Activated naive CD8-positive, alpha-beta T cell treated with anti-CD3 and anti-CD28 coated beads, Interleukin-2, amount 50 U/mL, for 24 hours (primary cell): Measurements from ENCODE around the gene CD36.

ENCODE experiments used
- ATAC-seq: fragments of 150-1000 bp; cut with Tn5 transposase; one replicate; pipeline ENCODE4 v1.10.0; 2021
- DNase-seq: peaks from one replicate; pipeline ENCODE4 v3.0.0; 2021
- H3K27ac Mint-ChIP-seq: one replicate; pipeline ENCODE4 v1.8.0; 2021; ENCODE audit warnings: mild to moderate bottlenecking, mixed read lengths
- H3K27me3 Mint-ChIP-seq: one replicate; pipeline ENCODE4 v1.8.0; 2021; ENCODE audit warnings: mixed read lengths
- H3K36me3 Mint-ChIP-seq: one replicate; pipeline ENCODE4 v1.8.0; 2021; ENCODE audit warnings: low read depth, mixed read lengths
- H3K4me1 Mint-ChIP-seq: one replicate; pipeline ENCODE4 v1.8.0; 2021; ENCODE audit warnings: mixed read lengths
- H3K4me3 Mint-ChIP-seq: one replicate; pipeline ENCODE4 v1.8.0; 2021; ENCODE audit warnings: mild to moderate bottlenecking, moderate library complexity, mixed read lengths
- H3K9me3 Mint-ChIP-seq: one replicate; pipeline ENCODE4 v1.8.0; 2021; ENCODE audit warnings: mixed read lengths

CD36 gene

GRCh38 chr7:80722616-80723195 lies 84.3 kb downstream of the CD36 start:
- no peaks in the 10 kb centered on the region for H3K27me3 Mint-ChIP-seq
- no peaks in the 10 kb centered on the region for H3K4me1 Mint-ChIP-seq
- no peak overlapping the region for H3K27ac Mint-ChIP-seq
- DNase-seq: no peak
- no peaks in the 10 kb centered on the region for H3K9me3 Mint-ChIP-seq
- ATAC-seq: no peak
- no peaks in the 10 kb centered on the region for H3K36me3 Mint-ChIP-seq
- no peak overlapping the region for H3K4me3 Mint-ChIP-seq

GRCh38 chr7:80724249-80724871 lies 85.9 kb downstream of the CD36 start:
- H3K27ac Mint-ChIP-seq: no peak overlapping the region
- DNase-seq (no peak), ATAC-seq (no peak)
- H3K9me3 Mint-ChIP-seq: no peaks in the 10 kb centered on the region
- H3K4me3 Mint-ChIP-seq: no peak overlapping the region
- no peaks in the 10 kb centered on the region for H3K4me1 Mint-ChIP-seq
- H3K27me3 Mint-ChIP-seq: no peaks in the 10 kb centered on the region
- H3K36me3 Mint-ChIP-seq: no peaks in the 10 kb centered on the region

- H3K4me3 Mint-ChIP-seq: no peak overlapping the region
- no peaks in the 10 kb centered on the region for H3K36me3 Mint-ChIP-seq
- no peaks in the 10 kb centered on the region for H3K4me1 Mint-ChIP-seq
- H3K27ac Mint-ChIP-seq: no peak overlapping the region
- H3K27me3 Mint-ChIP-seq: no peaks in the 10 kb centered on the region
- DNase-seq (no peak), ATAC-seq (no peak)
- no peaks in the 10 kb centered on the region for H3K9me3 Mint-ChIP-seq
Measured at GRCh38 chr7:80725181-80725611, 86.8 kb downstream of the CD36 start.
